ENCODE data around the gene DENND4C. TPM values are rescaled to one million over a fixed set of nuclear protein-coding genes. Genes with fewer than 3 reads are reported as not detected.

The DENND4C gene
- total and polyA plus RNA-seq, 2 of the 4 experiments (the other 2 are of a cell fraction), result 9.0 to 32.6 TPM

- H2BK5ac ChIP-seq (ENCODE audit: low read depth, low read length, poor library complexity, severe bottlenecking), result no peak overlapping the region
- no peak overlapping the region for H3K9ac ChIP-seq (ENCODE audit: low read depth, low read length)
- no peaks in the 10 kb centered on the region for H3K9me3 ChIP-seq (ENCODE audit: control insufficient read depth, insufficient read depth, low read length)
- intact Hi-C loops (cut with micrococcal nuclease) (no loop called here), in situ Hi-C loops (cut with MboI; ENCODE audit: low sequenced_read_pairs) (no loop called here), dilution Hi-C loops (cut with HindIII; ENCODE audit: low sequenced_read_pairs, unreplicated experiment) (no loop called here)
- no peak for TF ChIP-seq RAD21 (IDR thresholded peaks at IDR 0.05; ENCODE audit: low read length)
- no peak for TF ChIP-seq MXI1 (IDR thresholded peaks at IDR 0.05; ENCODE audit: borderline replicate concordance, low read depth, low read length)
- no peak for TF ChIP-seq CEBPB (IDR thresholded peaks at IDR 0.05; ENCODE audit: low read depth, low read length)
- no peak for TF ChIP-seq CTCF (conservative IDR thresholded peaks at IDR 0.05; ENCODE audit: low read depth, low read length)
- TF ChIP-seq USF2 (IDR thresholded peaks at IDR 0.05; ENCODE audit: low read depth, low read length), result peak; percentile 51; the same call in 1 of the 2 replicates
- TF ChIP-seq CHD1 (IDR thresholded peaks at IDR 0.05; ENCODE audit: low read depth, low read length), result no peak
- no peak for TF ChIP-seq SMC3 (IDR thresholded peaks at IDR 0.05; ENCODE audit: low read depth, low read length)
- no peaks in the 10 kb centered on the region for H3K4me1 ChIP-seq (ENCODE audit: control insufficient read depth, insufficient read depth, low read length)
- H4K5ac ChIP-seq (ENCODE audit: low read depth, low read length), result no peak overlapping the region
- H2AK9ac ChIP-seq (replicated peaks; ENCODE audit: low read depth, low read length, poor library complexity), result no peak overlapping the region
- H2BK20ac ChIP-seq (ENCODE audit: low read depth, low read length), result no peak overlapping the region
- no peak overlapping the region for H3K56ac ChIP-seq (ENCODE audit: extremely low read depth, insufficient read depth, low read length)
- ATAC-seq (ENCODE audit: low read depth) (peak; percentile 70), DNase-seq (peak; percentile 92)
- no peaks in the 10 kb centered on the region; a peak in 1 of 4 replicates for H3K79me1 ChIP-seq (ENCODE audit: low read depth in 1 of 2, low read length in 2 of 2)
- H2AK5ac ChIP-seq (ENCODE audit: low read depth, low read length), result no peak overlapping the region
- no peak overlapping the region for H3K4me2 ChIP-seq (ENCODE audit: low read depth, low read length)
- no peak overlapping the region for H4K91ac ChIP-seq (ENCODE audit: insufficient read depth, low read depth, low read length)
- no peak overlapping the region for H4K8ac ChIP-seq (ENCODE audit: low read depth in 2 of 2, low read length in 2 of 2)
- H3K9me1 ChIP-seq (ENCODE audit: insufficient read depth, low read length), result no peaks in the 10 kb centered on the region
- H2BK120ac ChIP-seq (ENCODE audit: low read depth, low read length), result no peak overlapping the region
- WGBS, 2 experiments (ENCODE audit: extremely low coverage in 2 of 2, insufficient read length in 1 of 2), result no CpG with 5 or more reads among the region's 2 CpGs
- H3K4me3 ChIP-seq (ENCODE audit: insufficient read depth, low read depth, low read length), result no peak overlapping the region
- no peaks in the 10 kb centered on the region for H3K27me3 ChIP-seq (ENCODE audit: control insufficient read depth, insufficient read depth, low read length)
- H2AFZ ChIP-seq (replicated peaks; ENCODE audit: low read length, poor library complexity), result no peak overlapping the region
- H3K36me3 ChIP-seq (ENCODE audit: control insufficient read depth, insufficient read depth, low read length), result no peaks in the 10 kb centered on the region
- H3K14ac ChIP-seq (replicated peaks; ENCODE audit: low read depth, low read length), result no peak overlapping the region
- ChIA-PET POLR2A (ENCODE audit: unreplicated experiment) (no interaction called here), CTCF (interaction anchor here (0.7 kb wide), 1 partner anchor 40 kb away, joined by 4 read pairs; no protein-coding TSS in a partner anchor)
- H3K18ac ChIP-seq (ENCODE audit: low read depth, low read length), result no peak overlapping the region
- BruUV-seq (replicated peaks), result no TSS peak
- H3K23ac ChIP-seq (ENCODE audit: low read depth, low read length), result no peak overlapping the region
- H3K4ac ChIP-seq (ENCODE audit: low read depth, low read length), result no peak overlapping the region
- no peak overlapping the region for H2BK15ac ChIP-seq (ENCODE audit: low read depth, low read length)
- no peak overlapping the region for H3K27ac ChIP-seq (ENCODE audit: insufficient read depth, low read length)
- no peaks in the 10 kb centered on the region for H4K20me1 ChIP-seq (ENCODE audit: insufficient read depth, low read length)
These were observed 185.7 kb downstream of the DENND4C start for GRCh38 chr9:19416143-19416542.

All from IMR-90 (cell line).